H1 (cell line): ENCODE results near the gene SPATA25. TPM values are rescaled to one million over a fixed set of nuclear protein-coding genes. Genes with fewer than 3 reads are reported as not detected.

ENCODE experiments used
- CTCF ChIA-PET: fragments of 300-600 bp; sonication (Branson Sonifier 250); formaldehyde crosslinking; loops from one replicate; lab custom pipeline; 2021; ENCODE audit not compliant: partially characterized antibody; lab: Charles Lee
- POLR2A ChIA-PET: fragments of 300-600 bp; sonication (Branson Sonifier 250); formaldehyde crosslinking; loops from one replicate; lab custom pipeline; 2021; ENCODE audit warnings: inconsistent platforms; ENCODE audit not compliant: partially characterized antibody; lab: Charles Lee
- DNase-seq, 2 experiments: peaks; one replicate each; pipeline versions ENCODE4 v3.0.0 to v3.0.0-alpha.2; 2010 to 2022; ENCODE audit warnings: low spot score in 2 of 2, low read depth in 1 of 2, mixed read lengths in 1 of 2
- FAIRE-seq: peaks from 2 replicates; lab custom pipeline; 2011; peaks lifted over from hg19 to GRCh38; lab: Jason Lieb, UNC
- H2AFZ ChIP-seq: 2 replicates; pipeline ENCODE4 v1.8.1; 2012; ENCODE audit warnings: low read length, inconsistent platforms
- H2AK5ac ChIP-seq: 2 replicates; pipeline ENCODE4 v1.6.1; 2013; ENCODE audit warnings: low read depth, low read length
- H2BK120ac ChIP-seq: replicated peaks from 2 replicates; pipeline ENCODE3; 2013; ENCODE audit warnings: low read depth, low read length, inconsistent platforms
- H2BK12ac ChIP-seq: 2 replicates; pipeline ENCODE4 v1.6.1; 2013; ENCODE audit warnings: low read depth, low read length
- H2BK15ac ChIP-seq: 2 replicates; pipeline ENCODE4 v1.6.1; 2013; ENCODE audit warnings: low read length
- H2BK20ac ChIP-seq: 2 replicates; pipeline ENCODE4 v1.6.1; 2013; ENCODE audit warnings: low read length
- H2BK5ac ChIP-seq: 2 replicates; pipeline ENCODE4 v1.6.1; 2013; ENCODE audit warnings: low read depth, low read length
- H3K14ac ChIP-seq: 2 replicates; pipeline ENCODE4 v1.6.1; 2013; ENCODE audit warnings: inconsistent platforms; ENCODE audit not compliant: insufficient read length
- H3K18ac ChIP-seq: 2 replicates; pipeline ENCODE4 v1.6.1; 2013; ENCODE audit warnings: low read length; ENCODE audit errors: extremely low read depth
- H3K23ac ChIP-seq: 2 replicates; pipeline ENCODE4 v1.6.1; 2013; ENCODE audit warnings: inconsistent platforms; ENCODE audit not compliant: insufficient read length
- H3K23me2 ChIP-seq: 2 replicates; pipeline ENCODE4 v1.6.1; 2013; ENCODE audit warnings: low read depth, low read length
- H3K27ac ChIP-seq: 2 replicates; pipeline ENCODE4 v1.6.1; 2011; ENCODE audit warnings: low read depth, low read length, inconsistent platforms
- H3K27me3 ChIP-seq, 4 experiments: replicated peaks in 1 of 4; 1 replicate in 1 of 4; 2 replicates in 3 of 4; pipeline versions ENCODE4 v1.6.1 to v1.8.1; 2011 to 2013; ENCODE audit warnings: low read length in 3 of 4, mild to moderate bottlenecking in 3 of 4, inconsistent platforms in 2 of 4, mixed read lengths in 2 of 4, moderate library complexity in 1 of 4; ENCODE audit not compliant: control insufficient read depth in 3 of 4, insufficient read depth in 3 of 4; ENCODE audit errors: extremely low read depth in 1 of 4
- H3K36me3 ChIP-seq, 4 experiments: 2 replicates each; pipeline versions ENCODE4 v1.6.1 to v1.8.1; 2011 to 2013; ENCODE audit warnings: mild to moderate bottlenecking in 4 of 4, low read length in 3 of 4, moderate library complexity in 2 of 4, control low read depth in 1 of 4, inconsistent platforms in 1 of 4; ENCODE audit not compliant: insufficient read depth in 4 of 4, control insufficient read depth in 2 of 4
- H3K4ac ChIP-seq: replicated peaks from 2 replicates; pipeline ENCODE3; 2013; ENCODE audit warnings: low read length, low read depth, mixed read lengths, inconsistent platforms; ENCODE audit not compliant: insufficient read length
- H3K4me1 ChIP-seq, 4 experiments: replicated peaks in 1 of 4; 1 replicate in 1 of 4; 2 replicates in 3 of 4; pipeline versions ENCODE4 v1.6.1 to v1.8.1; 2011 to 2013; ENCODE audit warnings: low read length in 3 of 4, inconsistent platforms in 2 of 4, mixed read lengths in 1 of 4; ENCODE audit not compliant: insufficient read depth in 4 of 4, control insufficient read depth in 3 of 4
- H3K4me2 ChIP-seq, 2 experiments: 2 replicates each; pipeline versions ENCODE4 v1.6.1 to v1.8.1; 2011 to 2013; ENCODE audit warnings: low read depth in 2 of 2, low read length in 2 of 2, control low read depth in 1 of 2, inconsistent platforms in 1 of 2, mild to moderate bottlenecking in 1 of 2; ENCODE audit not compliant: insufficient read depth in 1 of 2
- H3K4me3 ChIP-seq, 4 experiments: fragments of 200-600, 300-600 bp in 1 of 4; sonication (generic), shearing (Covaris generic), sonication (Bioruptor Twin) in 1 of 4; 2 replicates each; pipeline versions ENCODE4 v1.5.1 to v1.8.1; 2011 to 2016; ENCODE audit warnings: low read length in 4 of 4, low read depth in 3 of 4, control low read depth in 2 of 4, inconsistent platforms in 2 of 4, mild to moderate bottlenecking in 2 of 4, mixed read lengths in 1 of 4, moderate library complexity in 1 of 4; ENCODE audit not compliant: insufficient read depth in 2 of 4; ENCODE audit errors: extremely low read depth in 1 of 4
- H3K56ac ChIP-seq: replicated peaks from 2 replicates; pipeline ENCODE3; 2013; ENCODE audit warnings: low read depth, mild to moderate bottlenecking, mixed read lengths, low read length, inconsistent platforms; ENCODE audit not compliant: insufficient read length
- H3K79me1 ChIP-seq: 2 replicates; pipeline ENCODE4 v1.6.1; 2013; ENCODE audit warnings: low read depth, low read length, control low read depth
- H3K79me2 ChIP-seq, 2 experiments: 2 replicates each; pipeline versions ENCODE4 v1.6.1 to v1.8.1; 2012 to 2013; ENCODE audit warnings: low read length in 2 of 2, mild to moderate bottlenecking in 2 of 2, inconsistent platforms in 1 of 2; ENCODE audit not compliant: insufficient read depth in 2 of 2, control insufficient read depth in 1 of 2
- H3K9ac ChIP-seq, 4 experiments: replicated peaks in 1 of 4; 1 replicate in 1 of 4; 2 replicates in 3 of 4; pipeline versions ENCODE4 v1.6.1 to v1.8.1; 2011 to 2013; ENCODE audit warnings: low read depth in 3 of 4, low read length in 3 of 4, control low read depth in 2 of 4, mild to moderate bottlenecking in 2 of 4, moderate library complexity in 2 of 4, inconsistent platforms in 1 of 4; ENCODE audit errors: extremely low read depth in 1 of 4
- H3K9me3 ChIP-seq, 2 experiments: 2 replicates each; pipeline versions ENCODE4 v1.6.1 to v1.8.1; 2012 to 2013; ENCODE audit warnings: mild to moderate bottlenecking in 2 of 2, moderate library complexity in 2 of 2, control low read depth in 1 of 2, inconsistent platforms in 1 of 2, low read depth in 1 of 2, low read length in 1 of 2, mixed read lengths in 1 of 2; ENCODE audit not compliant: insufficient read depth in 2 of 2
- H4K20me1 ChIP-seq, 2 experiments: replicated peaks in 1 of 2; 2 replicates each; pipeline versions ENCODE3 to v1.8.1; 2011 to 2013; ENCODE audit warnings: inconsistent platforms in 2 of 2, low read length in 2 of 2, mild to moderate bottlenecking in 1 of 2; ENCODE audit not compliant: insufficient read depth in 2 of 2, control insufficient read depth in 1 of 2
- H4K5ac ChIP-seq: 2 replicates; pipeline ENCODE4 v1.6.1; 2013; ENCODE audit warnings: low read length, low read depth, mixed read lengths, inconsistent platforms; ENCODE audit not compliant: insufficient read length
- H4K8ac ChIP-seq: 2 replicates; pipeline ENCODE4 v1.8.0; 2013; ENCODE audit warnings: mild to moderate bottlenecking, moderate library complexity, low read length, inconsistent platforms; ENCODE audit not compliant: insufficient read depth; ENCODE audit errors: extremely low read depth
- H4K91ac ChIP-seq: replicated peaks from 2 replicates; pipeline ENCODE3; 2013; ENCODE audit warnings: low read length, mixed read lengths, inconsistent platforms; ENCODE audit not compliant: insufficient read length
- CREB1 ChIP-seq: IDR thresholded peaks from 2 replicates; pipeline ENCODE4 v1.6.1; 2012; ENCODE audit warnings: inconsistent platforms
- SIRT6 ChIP-seq: IDR thresholded peaks from one replicate; pipeline ENCODE4 v1.7.1; 2012; ENCODE audit warnings: low read length, inconsistent platforms
- ZNF274 ChIP-seq: IDR thresholded peaks from 2 replicates; pipeline ENCODE4 v1.7.0; 2012; ENCODE audit warnings: low read length, borderline replicate concordance; ENCODE audit errors: extremely low read depth
- WGBS, 2 experiments: shearing (Covaris generic) in 1 of 2; methylation state at CpG; one replicate each; pipeline versions ENCODE4 v1.1.6 to v1.1.7; 2013 to 2015; ENCODE audit warnings: low lambda C conversion rate in 2 of 2, mixed read lengths in 2 of 2, inconsistent platforms in 1 of 2, low coverage in 1 of 2, missing lambda C conversion rate in 1 of 2; ENCODE audit not compliant: insufficient replicate concordance in 2 of 2, insufficient coverage in 1 of 2, insufficient read length in 1 of 2; ENCODE audit errors: extremely low coverage in 1 of 2, missing lambda C conversion rate in 1 of 2; 5-methylcytosine and 5-hydroxymethylcytosine counted together
- polyA plus RNA-seq, 7 experiments: library from polyadenylated mRNA; depleted of rRNA in 3 of 7; stranded (reverse) in 5 of 7; unstranded in 2 of 7; fragments of >200 nt in 5 of 7; fragments of 200-250 nt in 2 of 7; gene quantifications; 1 replicate in 5 of 7; 2 replicates in 1 of 7; 4 replicates in 1 of 7; pipeline versions ENCODE4 v1.2.1 to v1.2.3, GENCODE V29; 2011 to 2013; ENCODE audit warnings: missing spikeins in 2 of 7, mixed read lengths in 2 of 7
- total RNA-seq: library from RNA; stranded (reverse); fragmentation: NEBNext Ultra II Directional; extraction: Animal tissue kit (Norgen Biotek cat#: 25700); gene quantifications from 2 replicates; pipeline ENCODE4 v1.2.1, GENCODE V29; 2021

SPATA25 gene
- total and polyA plus RNA-seq, 2 of the 8 experiments (the other 6 are each of a cell fraction or from before 2014, with no cell fraction given), result 2.0 to 3.0 TPM

DNA sequence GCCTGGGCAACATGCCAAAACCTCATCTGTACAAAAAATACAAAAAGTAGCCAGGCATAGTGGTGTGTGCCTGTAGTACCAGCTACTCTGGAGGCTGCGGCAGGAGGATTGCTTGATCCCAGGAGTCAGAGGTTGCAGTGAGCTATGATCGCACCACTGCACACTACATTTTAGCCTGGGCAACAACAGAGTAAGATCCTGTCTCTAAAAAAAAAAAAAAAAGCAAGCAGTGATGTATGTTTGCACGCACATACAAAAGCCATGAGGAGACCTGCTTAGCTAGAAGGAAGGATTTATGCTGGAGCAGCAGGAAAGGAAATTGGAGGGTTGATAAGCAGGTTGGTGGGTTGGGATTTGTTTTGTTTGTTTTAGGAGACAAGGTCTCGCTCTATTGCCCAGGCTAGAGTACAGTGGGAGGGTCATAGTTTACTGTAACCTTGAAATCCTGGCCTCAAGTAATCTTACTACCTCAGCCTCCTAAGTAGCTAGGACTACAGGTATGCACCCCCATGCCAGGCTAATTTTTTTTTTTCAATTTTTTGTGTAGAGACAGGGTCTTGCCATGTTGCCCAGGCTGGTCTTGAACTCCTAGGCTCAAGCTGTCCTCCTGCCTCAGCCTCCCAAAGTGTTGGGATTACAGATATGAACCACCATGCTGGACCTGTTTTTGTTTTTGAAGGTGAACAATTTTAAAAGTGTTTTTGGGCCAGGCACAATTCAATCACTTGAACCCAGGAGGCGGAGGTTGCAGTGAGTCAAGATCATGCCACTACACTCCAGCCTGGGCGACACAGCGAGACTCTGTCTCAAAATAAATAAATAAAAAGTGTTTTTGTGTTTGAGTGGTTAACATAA is 26.0 kb downstream of the SPATA25 start:
- ChIA-PET CTCF (interaction anchor here (0.6 to 1.2 kb wide), 3 partner anchors 38 to 109 kb away, joined by 3 to 4 read pairs (median 3); no protein-coding TSS in a partner anchor), POLR2A (interaction anchor here (0.7 to 1.4 kb wide), 4 partner anchors 20 to 72 kb away, joined by 3 to 9 read pairs (median 3); partner anchors contain the start of gene ZSWIM1)
- FAIRE-seq, result no peak

More for the DNA sequence above, 26.0 kb downstream of the SPATA25 start:
- TF ChIP-seq SIRT6, result no peak
- no peak for TF ChIP-seq ZNF274
- TF ChIP-seq CREB1, result no peak
- no peak overlapping the region for H2BK20ac ChIP-seq
- H3K9me3 ChIP-seq, result no peaks in the 10 kb centered on the region
- H3K4me2 ChIP-seq, result no peak overlapping the region
- H2BK120ac ChIP-seq, result no peak overlapping the region
- no peak overlapping the region for H3K4me3 ChIP-seq
- H3K27ac ChIP-seq, result no peak overlapping the region
- no peak for DNase-seq
- peaks cover 8% of the 10 kb centered on the region; the same call in 1 of the 2 replicates for H3K23me2 ChIP-seq
- H2BK15ac ChIP-seq, result no peak overlapping the region
- H3K36me3 ChIP-seq, result no peaks in the 10 kb centered on the region; a peak in 1 of 8 replicates
- H4K91ac ChIP-seq, result no peak overlapping the region
- no peak overlapping the region for H4K8ac ChIP-seq
- no peak overlapping the region for H3K14ac ChIP-seq
- no peaks in the 10 kb centered on the region for H4K20me1 ChIP-seq
- no peak overlapping the region for H2BK12ac ChIP-seq
- no peaks in the 10 kb centered on the region for H3K79me1 ChIP-seq
- H3K27me3 ChIP-seq, result no peaks in the 10 kb centered on the region
- no peak overlapping the region for H3K18ac ChIP-seq
- no peak overlapping the region for H3K4ac ChIP-seq
- H4K5ac ChIP-seq, result no peak overlapping the region
- no peak overlapping the region for H3K9ac ChIP-seq
- H3K56ac ChIP-seq, result no peak overlapping the region
- 95% methylated on average over 7 of the region's 7 CpGs; no CpG with 5 or more reads in 1 of the 2 experiments for WGBS, 2 experiments
- H3K4me1 ChIP-seq, result peaks cover 0 to 6% (median 1%) of the 10 kb centered on the region in 4 experiments; a peak in 4 of 7 replicates
- H3K23ac ChIP-seq, result no peak overlapping the region
- H3K79me2 ChIP-seq, result peaks cover 0 to 8% of the 10 kb centered on the region in 2 experiments; a peak in 1 of 4 replicates
- 0 out of 2 replicates have a peak overlapping the region, but pooled peaks have one; percentile 20 for H2AK5ac ChIP-seq
- no peak overlapping the region for H2AFZ ChIP-seq
- no peak overlapping the region for H2BK5ac ChIP-seq
